Measurements from ENCODE around the gene DOK4.
A peak's percentile ranks its signal among the peaks of the same experiment; 100 is the strongest.

The DOK4 gene

GRCh38 chr16:57476546-57477410, 9.5 kb downstream of the DOK4 start:
- ATAC-seq = no peak

GRCh38 chr16:57475711-57476339, 10.5 kb downstream of the DOK4 start:
- ATAC-seq = peak; percentile 95 to 97

GRCh38 chr16:57474671-57475661, 11.3 kb downstream of the DOK4 start:
- ATAC-seq = no peak

GRCh38 chr16:57473906-57474305, 12.4 kb downstream of the DOK4 start:
- no peak for ATAC-seq

GRCh38 chr16:57473176-57473840, 13.0 kb downstream of the DOK4 start:
- ATAC-seq = no peak

GRCh38 chr16:57472665-57473060, 13.6 kb downstream of the DOK4 start:
- no peak for ATAC-seq

GRCh38 chr16:57471852-57472664, 14.2 kb downstream of the DOK4 start:
- ATAC-seq = no peak

GRCh38 chr16:57471209-57471608, 15.1 kb downstream of the DOK4 start:
- no peak for ATAC-seq

GRCh38 chr16:57470711-57471110, 15.6 kb downstream of the DOK4 start:
- ATAC-seq = no peak

GRCh38 chr16:57469917-57470470, 16.3 kb downstream of the DOK4 start:
- no peak for ATAC-seq

GRCh38 chr16:57469046-57469445, 17.2 kb downstream of the DOK4 start:
- ATAC-seq = no peak

GRCh38 chr16:57468346-57468745, 17.9 kb downstream of the DOK4 start:
- no peak for ATAC-seq

GRCh38 chr16:57464523-57464922, 21.8 kb downstream of the DOK4 start:
- ATAC-seq = no peak

GRCh38 chr16:57462978-57463362, 23.3 kb downstream of the DOK4 start:
- peak in 1 of 2 donors; percentile 9 for ATAC-seq

GRCh38 chr16:57462209-57462977, 23.9 kb downstream of the DOK4 start, which contains the start of gene POLR2C:
Gene POLR2C (plus strand): TSS chr16:57462679. CDS start chr16:57462725, 46 bp downstream.
- ATAC-seq = peak; percentile 93 to 97

GRCh38 chr16:57452021-57452420, 34.3 kb downstream of the DOK4 start:
- no peak for ATAC-seq

- peak; percentile 99 to 100 for ATAC-seq
Measured at GRCh38 chr16:57447186-57447962, 38.9 kb downstream of the DOK4 start, which contains the start of the genes CIAPIN1 and COQ9. Gene CIAPIN1 (minus strand): TSS chr16:57447385. CDS start chr16:57440928, 6,457 bp downstream. Gene COQ9 (plus strand): TSS chr16:57447479. CDS start chr16:57447506, 27 bp downstream.

GRCh38 chr16:57446531-57447185, 39.6 kb downstream of the DOK4 start:
- peak; percentile 10 to 18 for ATAC-seq

- ATAC-seq = no peak
Measured at GRCh38 chr16:57445510-57445909, 40.8 kb downstream of the DOK4 start.
